HEK293 (cell line): Measurements from ENCODE around the gene NXPH1.

Source experiments
- ZNF248 ChIP-seq: fragments of 450-650 bp; formaldehyde crosslinking; IDR thresholded peaks from 2 replicates; pipeline ENCODE4 v1.5.1; 2017; ENCODE audit warnings: missing biosample characterization, missing genetic modification characterization
- ZNF658 ChIP-seq: fragments of 450-650 bp; formaldehyde crosslinking; IDR thresholded peaks from 2 replicates; pipeline ENCODE4; 2016; ENCODE audit warnings: missing biosample characterization, missing genetic modification characterization
- TF ChIP-seq, protein P1 (sequence below): fragments of 450-650 bp; formaldehyde crosslinking; IDR thresholded peaks from 2 replicates; pipeline ENCODE4 v1.5.1; 2016; ENCODE audit warnings: missing biosample characterization, missing genetic modification characterization, borderline replicate concordance

DNA sequence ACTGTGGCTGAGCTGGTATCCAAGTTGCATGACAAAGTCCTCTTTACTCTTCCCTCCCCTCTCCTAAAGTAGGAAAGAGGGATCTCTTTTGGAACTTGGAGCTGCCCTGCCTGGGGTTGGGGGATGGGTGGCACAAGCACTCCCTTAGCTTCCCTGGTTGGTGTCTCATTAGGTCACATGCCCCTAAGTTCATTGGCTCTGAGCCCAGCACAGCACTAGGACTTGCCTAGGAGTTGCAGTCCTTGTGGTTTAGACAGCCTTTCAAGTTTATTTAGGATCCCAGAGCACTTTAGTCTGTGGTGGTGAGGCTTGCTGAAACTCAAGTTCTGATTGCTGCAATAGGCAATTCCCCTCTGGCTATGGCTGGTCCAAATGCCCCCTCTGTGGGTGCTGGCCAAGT lies 281.4 kb downstream of the NXPH1 start:
- TF ChIP-seq, protein P1, sequence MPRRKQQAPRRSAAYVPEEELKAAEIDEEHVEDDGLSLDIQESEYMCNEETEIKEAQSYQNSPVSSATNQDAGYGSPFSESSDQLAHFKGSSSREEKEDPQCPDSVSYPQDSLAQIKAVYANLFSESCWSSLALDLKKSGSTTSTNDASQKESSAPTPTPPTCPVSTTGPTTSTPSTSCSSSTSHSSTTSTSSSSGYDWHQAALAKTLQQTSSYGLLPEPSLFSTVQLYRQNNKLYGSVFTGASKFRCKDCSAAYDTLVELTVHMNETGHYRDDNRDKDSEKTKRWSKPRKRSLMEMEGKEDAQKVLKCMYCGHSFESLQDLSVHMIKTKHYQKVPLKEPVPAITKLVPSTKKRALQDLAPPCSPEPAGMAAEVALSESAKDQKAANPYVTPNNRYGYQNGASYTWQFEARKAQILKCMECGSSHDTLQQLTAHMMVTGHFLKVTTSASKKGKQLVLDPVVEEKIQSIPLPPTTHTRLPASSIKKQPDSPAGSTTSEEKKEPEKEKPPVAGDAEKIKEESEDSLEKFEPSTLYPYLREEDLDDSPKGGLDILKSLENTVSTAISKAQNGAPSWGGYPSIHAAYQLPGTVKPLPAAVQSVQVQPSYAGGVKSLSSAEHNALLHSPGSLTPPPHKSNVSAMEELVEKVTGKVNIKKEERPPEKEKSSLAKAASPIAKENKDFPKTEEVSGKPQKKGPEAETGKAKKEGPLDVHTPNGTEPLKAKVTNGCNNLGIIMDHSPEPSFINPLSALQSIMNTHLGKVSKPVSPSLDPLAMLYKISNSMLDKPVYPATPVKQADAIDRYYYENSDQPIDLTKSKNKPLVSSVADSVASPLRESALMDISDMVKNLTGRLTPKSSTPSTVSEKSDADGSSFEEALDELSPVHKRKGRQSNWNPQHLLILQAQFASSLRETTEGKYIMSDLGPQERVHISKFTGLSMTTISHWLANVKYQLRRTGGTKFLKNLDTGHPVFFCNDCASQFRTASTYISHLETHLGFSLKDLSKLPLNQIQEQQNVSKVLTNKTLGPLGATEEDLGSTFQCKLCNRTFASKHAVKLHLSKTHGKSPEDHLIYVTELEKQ (tag by site-specific recombination) = no peak
- no peak for TF ChIP-seq ZNF248 (tag by site-specific recombination)
- no peak for TF ChIP-seq ZNF658 (tag by site-specific recombination)
